Body of pancreas (tissue), 4 donors: ENCODE results near the gene GOLGA8J. TPM values are rescaled to one million over a fixed set of nuclear protein-coding genes. Genes with fewer than 3 reads are reported as not detected.
"Not testable (repeated sequence)": the region's sequence is repeated elsewhere in the genome, so short reads cannot be mapped to it uniquely, and the experiment has no call there.

Experiments
- ATAC-seq: fragments of 150-250 bp; one replicate; pipeline ENCODE4 v1.9.1; 2016
- DNase-seq, 4 donors: peaks; one replicate each; pipeline ENCODE4 v3.0.0-alpha.2; 2019
- H3K27ac ChIP-seq, 4 donors: fragments of 200-600 bp; sonication (generic); 1 replicate in 3 of 4; 2 replicates in 1 of 4; pipeline versions ENCODE4 v1.5.1 to v1.6.1; 2016 to 2019; ENCODE audit warnings: mild to moderate bottlenecking in 1 of 4, mixed read lengths in 1 of 4, moderate library complexity in 1 of 4
- H3K27me3 ChIP-seq, 2 donors: fragments of 200-600 bp; sonication (generic); one replicate each; pipeline ENCODE4 v1.6.0; 2016; ENCODE audit warnings: mild to moderate bottlenecking in 1 of 2
- H3K36me3 ChIP-seq, 2 donors: fragments of 200-600 bp; sonication (generic); replicated peaks in 1 of 2; 2 replicates each; pipeline ENCODE4 v1.5.1; 2016; ENCODE audit warnings: low read depth in 2 of 2; ENCODE audit not compliant: insufficient read depth in 1 of 2
- H3K4me1 ChIP-seq: fragments of 200-600 bp; sonication (generic); one replicate; pipeline ENCODE4 v1.6.0; 2016
- H3K4me3 ChIP-seq, 2 donors: fragments of 200-600 bp; sonication (generic); 1 replicate in 1 of 2; 2 replicates in 1 of 2; pipeline ENCODE4 v1.5.1; 2016 to 2019
- H3K9me3 ChIP-seq, 3 donors: fragments of 200-600 bp; sonication (generic); 1 replicate in 2 of 3; 2 replicates in 1 of 3; pipeline ENCODE4 v1.5.1; 2016
- CTCF ChIP-seq, 7 experiments: fragments of 450-650 bp in 4 of 7; fragments of 200-600 bp in 3 of 7; sonication (generic) in 3 of 7; IDR thresholded peaks; one replicate each; pipeline ENCODE4 v1.5.1; 2016 to 2019; ENCODE audit warnings: antibody characterized with exemption in 7 of 7
- POLR2A ChIP-seq, 3 donors: fragments of 450-650 bp; IDR thresholded peaks; one replicate each; pipeline ENCODE4 v1.6.1; 2016; ENCODE audit warnings: antibody characterized with exemption in 3 of 3, mild to moderate bottlenecking in 2 of 3
- WGBS, 2 donors: methylation state at CpG; one replicate each; pipeline ENCODE4 v1.1.5; 2017; 5-methylcytosine and 5-hydroxymethylcytosine counted together
- intact Hi-C: fragments of 100-400 bp; cut with DNase I; formaldehyde crosslinking; loops from one replicate; pipeline ENCODE4 v1.15.1; 2023
- total RNA-seq, 2 donors: library from RNA; depleted of rRNA; stranded (reverse); fragments of >200 nt; gene quantifications; one replicate each; pipeline ENCODE4 v1.1.0, GENCODE V29; 2016

Gene GOLGA8J
- total RNA-seq = not detected

GRCh38 chr15:30082655-30083054 is at the start of gene GOLGA8J:
TSS of gene GOLGA8J (plus strand) at chr15:30082955. CDS start at chr15:30083053, 98 bp downstream.
- H3K27me3 ChIP-seq, H3K4me3 ChIP-seq, H3K9me3 ChIP-seq, H3K27ac ChIP-seq, intact Hi-C loops, ATAC-seq, H3K36me3 ChIP-seq, H3K4me1 ChIP-seq, DNase-seq: not testable (repeated sequence)
- no CpG with 5 or more reads among the region's 7 CpGs for WGBS, 2 donors

GRCh38 chr15:30033211-30033610 is 49.5 kb upstream of the GOLGA8J start:
- no peak overlapping the region for H3K27ac ChIP-seq
- H3K36me3 ChIP-seq = no peaks in the 10 kb centered on the region
- H3K4me3 ChIP-seq = no peak overlapping the region
- intact Hi-C loops = no loop called here
- peaks cover 0 to 4% (median 0%) of the 10 kb centered on the region in 3 donors for H3K9me3 ChIP-seq
- DNase-seq (no peak), ATAC-seq (no peak)
- H3K27me3 ChIP-seq = no peaks in the 10 kb centered on the region
- WGBS, 2 donors = 73 to 74% methylated on average over 3 of the region's 3 CpGs
- TF ChIP-seq POLR2A (IDR thresholded peaks at IDR 0.05) = no peak
- no peak for TF ChIP-seq CTCF (IDR thresholded peaks at IDR 0.05)
- H3K4me1 ChIP-seq = no peaks in the 10 kb centered on the region

GRCh38 chr15:30033763-30034162 is 49.0 kb upstream of the GOLGA8J start:
- intact Hi-C loops = no loop called here
- DNase-seq (no peak), ATAC-seq (no peak)
- no peaks in the 10 kb centered on the region for H3K27me3 ChIP-seq
- TF ChIP-seq CTCF (IDR thresholded peaks at IDR 0.05) = no peak
- no peak for TF ChIP-seq POLR2A (IDR thresholded peaks at IDR 0.05)
- H3K27ac ChIP-seq = no peak overlapping the region
- H3K4me1 ChIP-seq = peaks cover 4% of the 10 kb centered on the region
- no peak overlapping the region for H3K4me3 ChIP-seq
- peaks cover 0 to 4% (median 0%) of the 10 kb centered on the region in 3 donors for H3K9me3 ChIP-seq
- 90% methylated on average over 4 of the region's 4 CpGs for WGBS, 2 donors
- no peaks in the 10 kb centered on the region for H3K36me3 ChIP-seq

- Histone ChIP-seq H3K27me3 (no peaks in the 10 kb centered on the region), H3K27ac (no peak overlapping the region), H3K4me3 (no peak overlapping the region), H3K4me1 (peaks cover 13% of the 10 kb centered on the region), H3K9me3 (no peaks in the 10 kb centered on the region), H3K36me3 (no peaks in the 10 kb centered on the region)
- TF ChIP-seq CTCF (IDR thresholded peaks at IDR 0.05) = no peak
- no peak for TF ChIP-seq POLR2A (IDR thresholded peaks at IDR 0.05)
- 63 to 66% methylated on average over 6 of the region's 6 CpGs for WGBS, 2 donors
- DNase-seq (no peak), ATAC-seq (no peak)
- intact Hi-C loops = no loop called here
Measured at GRCh38 chr15:30036036-30036703, 46.6 kb upstream of the GOLGA8J start.

- peak; percentile 74 for ATAC-seq
- intact Hi-C loops = no loop called here
- H3K36me3 ChIP-seq = no peaks in the 10 kb centered on the region
- no peaks in the 10 kb centered on the region for H3K9me3 ChIP-seq
- H3K27ac ChIP-seq = peak overlapping the region in 2 of 4 donors; percentile 28 to 45
- TF ChIP-seq POLR2A (IDR thresholded peaks at IDR 0.05) (no peak), CTCF (IDR thresholded peaks at IDR 0.05) (no peak)
- H3K27me3 ChIP-seq = no peaks in the 10 kb centered on the region
- WGBS, 2 donors = 9 to 20% methylated on average over 5 of the region's 5 CpGs
- H3K4me1 ChIP-seq = peaks cover 13% of the 10 kb centered on the region
- DNase-seq = peak; percentile 36 to 58 (median 55)
- no peak overlapping the region for H3K4me3 ChIP-seq
Measured at GRCh38 chr15:30038667-30039523, 43.9 kb upstream of the GOLGA8J start.
